Activated CD4-positive, alpha-beta memory T cell treated with anti-CD3 and anti-CD28 coated beads, Interleukin-2, amount 10 ng/mL, durations not matched to agents 7 days and 5 days (primary cell): ENCODE data around the gene ZP2. TPM values are rescaled to one million over a fixed set of nuclear protein-coding genes. Genes with fewer than 3 reads are reported as not detected.
"Not testable (repeated sequence)": the region's sequence is repeated elsewhere in the genome, so short reads cannot be mapped to it uniquely, and the experiment has no call there.

Experiments used
- CTCF ChIA-PET: fragments of 350-600 bp; sonication (Branson Sonifier 250); formaldehyde crosslinking; loops from one replicate; lab custom pipeline; 2021; ENCODE audit warnings: antibody characterized with exemption, inconsistent platforms; lab: Charles Lee
- POLR2A ChIA-PET: fragments of 350-600 bp; sonication (Branson Sonifier 250); formaldehyde crosslinking; loops from one replicate; lab custom pipeline; 2021; ENCODE audit warnings: antibody characterized with exemption; lab: Charles Lee
- DNase-seq: peaks from one replicate; pipeline ENCODE4 v3.0.0-alpha.2; 2020
- H3K27ac Mint-ChIP-seq: one replicate; pipeline ENCODE4 v1.8.0; 2021; ENCODE audit warnings: mild to moderate bottlenecking, mixed read lengths
- H3K27me3 Mint-ChIP-seq: one replicate; pipeline ENCODE4 v1.8.0; 2021; ENCODE audit warnings: mixed read lengths
- H3K36me3 Mint-ChIP-seq: one replicate; pipeline ENCODE4 v1.8.0; 2021; ENCODE audit warnings: low read depth, mixed read lengths
- H3K4me1 Mint-ChIP-seq: one replicate; pipeline ENCODE4 v1.8.0; 2021; ENCODE audit warnings: mixed read lengths
- H3K4me3 Mint-ChIP-seq: one replicate; pipeline ENCODE4 v1.8.0; 2021; ENCODE audit warnings: mild to moderate bottlenecking, mixed read lengths
- H3K9me3 Mint-ChIP-seq: one replicate; pipeline ENCODE4 v1.8.0; 2021; ENCODE audit warnings: mixed read lengths
- total RNA-seq, 2 experiments: library from RNA; stranded (reverse); gene quantifications; one replicate each; pipeline ENCODE4 v1.2.3, GENCODE V29; 2021

ZP2 gene
- total RNA-seq, 2 experiments from 2014 or later: 0.10 to 0.20 TPM

- POLR2A ChIA-PET: no interaction called here
- CTCF ChIA-PET: no interaction called here
- no peak overlapping the region for H3K27ac Mint-ChIP-seq
Observed at GRCh38 chr16:21203155-21203797, 8.1 kb downstream of the ZP2 start.

GRCh38 chr16:21199607-21200218, 11.7 kb downstream of the ZP2 start:
- no peak overlapping the region for H3K27ac Mint-ChIP-seq
- H3K36me3 Mint-ChIP-seq: no peaks in the 10 kb centered on the region
- H3K4me3 Mint-ChIP-seq: no peak overlapping the region
- no peaks in the 10 kb centered on the region for H3K9me3 Mint-ChIP-seq
- no peak for DNase-seq
- H3K4me1 Mint-ChIP-seq: peaks cover 1% of the 10 kb centered on the region
- H3K27me3 Mint-ChIP-seq: peaks cover 17% of the 10 kb centered on the region
- POLR2A ChIA-PET: no interaction called here
- CTCF ChIA-PET: interaction anchor here (1.1 kb wide), 1 partner anchor 11 kb away, joined by 3 read pairs; no protein-coding TSS in a partner anchor

More at GRCh38 chr16:21203155-21203797, 8.1 kb downstream of the ZP2 start:
- no peaks in the 10 kb centered on the region for H3K4me1 Mint-ChIP-seq
- H3K27me3 Mint-ChIP-seq: peaks cover 13% of the 10 kb centered on the region
- H3K4me3 Mint-ChIP-seq: no peak overlapping the region
- no peaks in the 10 kb centered on the region for H3K9me3 Mint-ChIP-seq
- H3K36me3 Mint-ChIP-seq: no peaks in the 10 kb centered on the region
- no peak for DNase-seq

GRCh38 chr16:21197621-21198020, 13.8 kb downstream of the ZP2 start:
- H3K9me3 Mint-ChIP-seq: no peaks in the 10 kb centered on the region
- no peak overlapping the region for H3K27ac Mint-ChIP-seq
- ChIA-PET CTCF (interaction anchor here (1.2 kb wide), 1 partner anchor 9 kb away, joined by 4 read pairs; no protein-coding TSS in a partner anchor), POLR2A (no interaction called here)
- H3K4me1 Mint-ChIP-seq: peaks cover 6% of the 10 kb centered on the region
- H3K27me3 Mint-ChIP-seq: peaks cover 21% of the 10 kb centered on the region
- H3K36me3 Mint-ChIP-seq: no peaks in the 10 kb centered on the region
- no peak overlapping the region for H3K4me3 Mint-ChIP-seq
- no peak for DNase-seq

GRCh38 chr16:21197112-21197511, 14.3 kb downstream of the ZP2 start:
- Mint-ChIP-seq H3K9me3 (no peaks in the 10 kb centered on the region), H3K4me1 (peaks cover 6% of the 10 kb centered on the region), H3K27ac (no peak overlapping the region), H3K27me3 (peaks cover 21% of the 10 kb centered on the region), H3K36me3 (no peaks in the 10 kb centered on the region), H3K4me3 (no peak overlapping the region)
- DNase-seq: no peak
- POLR2A ChIA-PET: no interaction called here
- CTCF ChIA-PET: interaction anchor here (1.2 kb wide), 1 partner anchor 9 kb away, joined by 4 read pairs; no protein-coding TSS in a partner anchor

GRCh38 chr16:21195330-21195729, 16.0 kb downstream of the ZP2 start:
- H3K27ac Mint-ChIP-seq, H3K36me3 Mint-ChIP-seq, DNase-seq, POLR2A ChIA-PET, H3K9me3 Mint-ChIP-seq, H3K4me1 Mint-ChIP-seq, H3K4me3 Mint-ChIP-seq: not testable (repeated sequence)
- CTCF ChIA-PET: interaction anchor here (0.7 kb wide), 1 partner anchor 358 kb away, joined by 5 read pairs; no protein-coding TSS in a partner anchor
- peaks cover 14% of the 10 kb centered on the region for H3K27me3 Mint-ChIP-seq

- ChIA-PET CTCF (interaction anchor here (0.7 kb wide), 1 partner anchor 359 kb away, joined by 5 read pairs; no protein-coding TSS in a partner anchor), POLR2A (no interaction called here)
- no peak for DNase-seq
- Mint-ChIP-seq H3K27me3 (peaks cover 13% of the 10 kb centered on the region), H3K4me1 (peaks cover 6% of the 10 kb centered on the region), H3K9me3 (no peaks in the 10 kb centered on the region), H3K27ac (no peak overlapping the region), H3K4me3 (no peak overlapping the region), H3K36me3 (no peaks in the 10 kb centered on the region)
Observed at GRCh38 chr16:21194771-21195301, 16.5 kb downstream of the ZP2 start.

GRCh38 chr16:21192991-21193390, 18.4 kb downstream of the ZP2 start:
- H3K9me3 Mint-ChIP-seq: no peaks in the 10 kb centered on the region

GRCh38 chr16:21190599-21190998, 20.8 kb downstream of the ZP2 start:
- DNase-seq: no peak
- peaks cover 15% of the 10 kb centered on the region for H3K4me1 Mint-ChIP-seq
- H3K27me3 Mint-ChIP-seq: peaks cover 12% of the 10 kb centered on the region
- no peak overlapping the region for H3K4me3 Mint-ChIP-seq
- H3K27ac Mint-ChIP-seq: no peak overlapping the region
- ChIA-PET POLR2A (interaction anchor here (1.5 kb wide), 1 partner anchor 32 kb away, joined by 3 read pairs; the partner anchor contains the start of gene LDAF1), CTCF (interaction anchor here (0.7 kb wide), 1 partner anchor 21 kb away, joined by 3 read pairs; no protein-coding TSS in a partner anchor)
- peaks cover 2% of the 10 kb centered on the region for H3K36me3 Mint-ChIP-seq
- peaks cover 2% of the 10 kb centered on the region for H3K9me3 Mint-ChIP-seq

More at GRCh38 chr16:21192991-21193390, 18.4 kb downstream of the ZP2 start:
- no peak for DNase-seq
- Mint-ChIP-seq H3K4me1 (peaks cover 14% of the 10 kb centered on the region), H3K4me3 (no peak overlapping the region), H3K36me3 (no peaks in the 10 kb centered on the region), H3K27me3 (peaks cover 14% of the 10 kb centered on the region), H3K27ac (no peak overlapping the region)
- POLR2A ChIA-PET: no interaction called here
- CTCF ChIA-PET: no interaction called here

- Mint-ChIP-seq H3K27ac (no peak overlapping the region), H3K36me3 (peaks cover 5% of the 10 kb centered on the region), H3K27me3 (peaks cover 12% of the 10 kb centered on the region), H3K9me3 (peaks cover 5% of the 10 kb centered on the region), H3K4me3 (no peak overlapping the region), H3K4me1 (peaks cover 15% of the 10 kb centered on the region)
- DNase-seq: no peak
- ChIA-PET POLR2A (interaction anchor here (1.5 kb wide), 1 partner anchor 31 kb away, joined by 3 read pairs; the partner anchor contains the start of gene LDAF1), CTCF (interaction anchor here (0.8 to 1.8 kb wide), 4 partner anchors 12 to 339 kb away, joined by 3 to 8 read pairs (median 6); no protein-coding TSS in a partner anchor)
Observed at GRCh38 chr16:21190013-21190412, 21.4 kb downstream of the ZP2 start.

GRCh38 chr16:21189311-21189710, 22.1 kb downstream of the ZP2 start:
- no peak overlapping the region for H3K4me3 Mint-ChIP-seq
- CTCF ChIA-PET: interaction anchor here (0.7 to 1.8 kb wide), 8 partner anchors 8 to 369 kb away, joined by 3 to 9 read pairs (median 6); no protein-coding TSS in a partner anchor

GRCh38 chr16:21186326-21186691, 25.1 kb downstream of the ZP2 start:
- CTCF ChIA-PET: interaction anchor here (0.7 to 1.8 kb wide), 3 partner anchors 29 to 1715 kb away, joined by 3 to 6 read pairs (median 4); no protein-coding TSS in a partner anchor
- H3K27ac Mint-ChIP-seq: no peak overlapping the region
- DNase-seq: no peak
- peaks cover 22% of the 10 kb centered on the region for H3K9me3 Mint-ChIP-seq
- H3K4me3 Mint-ChIP-seq: no peak overlapping the region
- H3K36me3 Mint-ChIP-seq: peaks cover 29% of the 10 kb centered on the region
- peaks cover 4% of the 10 kb centered on the region for H3K27me3 Mint-ChIP-seq
- peaks cover 15% of the 10 kb centered on the region for H3K4me1 Mint-ChIP-seq
- POLR2A ChIA-PET: no interaction called here

More at GRCh38 chr16:21189311-21189710, 22.1 kb downstream of the ZP2 start:
- Mint-ChIP-seq H3K27me3 (peaks cover 9% of the 10 kb centered on the region), H3K27ac (no peak overlapping the region), H3K9me3 (peaks cover 11% of the 10 kb centered on the region), H3K4me1 (peaks cover 15% of the 10 kb centered on the region), H3K36me3 (peaks cover 11% of the 10 kb centered on the region)
- no peak for DNase-seq
- POLR2A ChIA-PET: interaction anchor here (1.5 kb wide), 1 partner anchor 31 kb away, joined by 3 read pairs; the partner anchor contains the start of gene LDAF1

GRCh38 chr16:21185659-21186325, 25.6 kb downstream of the ZP2 start:
- H3K27ac Mint-ChIP-seq: no peak overlapping the region
- CTCF ChIA-PET: interaction anchor here (0.7 to 1.8 kb wide), 3 partner anchors 29 to 1716 kb away, joined by 3 to 6 read pairs (median 4); no protein-coding TSS in a partner anchor
- no peak for DNase-seq
- H3K4me1 Mint-ChIP-seq: peaks cover 15% of the 10 kb centered on the region
- no peak overlapping the region for H3K4me3 Mint-ChIP-seq
- H3K9me3 Mint-ChIP-seq: peaks cover 22% of the 10 kb centered on the region
- H3K27me3 Mint-ChIP-seq: peaks cover 2% of the 10 kb centered on the region
- POLR2A ChIA-PET: no interaction called here
- H3K36me3 Mint-ChIP-seq: peaks cover 34% of the 10 kb centered on the region
